Keratinocyte (primary cell): ENCODE data around the gene SH2D4B.

ENCODE experiments used
- EZH2 ChIP-seq: IDR thresholded peaks from one replicate; pipeline ENCODE4 v1.6.1; 2012; ENCODE audit warnings: inconsistent platforms, mild to moderate bottlenecking, low read length, moderate library complexity
- TF ChIP-seq, protein P1 (sequence below), 3 experiments: IDR thresholded peaks in 1 of 3; conservative IDR thresholded peaks in 1 of 3; optimal IDR thresholded peaks in 1 of 3; 2 replicates in 2 of 3; 3 replicates in 1 of 3; pipeline versions ENCODE3 to v1.5.1; 2011; ENCODE audit warnings: low read length in 3 of 3, mild to moderate bottlenecking in 3 of 3, moderate library complexity in 2 of 3, control low read depth in 1 of 3, inconsistent platforms in 1 of 3; ENCODE audit not compliant: insufficient read depth in 2 of 3; ENCODE audit errors: extremely low read depth in 1 of 3

- TF ChIP-seq, protein P1, sequence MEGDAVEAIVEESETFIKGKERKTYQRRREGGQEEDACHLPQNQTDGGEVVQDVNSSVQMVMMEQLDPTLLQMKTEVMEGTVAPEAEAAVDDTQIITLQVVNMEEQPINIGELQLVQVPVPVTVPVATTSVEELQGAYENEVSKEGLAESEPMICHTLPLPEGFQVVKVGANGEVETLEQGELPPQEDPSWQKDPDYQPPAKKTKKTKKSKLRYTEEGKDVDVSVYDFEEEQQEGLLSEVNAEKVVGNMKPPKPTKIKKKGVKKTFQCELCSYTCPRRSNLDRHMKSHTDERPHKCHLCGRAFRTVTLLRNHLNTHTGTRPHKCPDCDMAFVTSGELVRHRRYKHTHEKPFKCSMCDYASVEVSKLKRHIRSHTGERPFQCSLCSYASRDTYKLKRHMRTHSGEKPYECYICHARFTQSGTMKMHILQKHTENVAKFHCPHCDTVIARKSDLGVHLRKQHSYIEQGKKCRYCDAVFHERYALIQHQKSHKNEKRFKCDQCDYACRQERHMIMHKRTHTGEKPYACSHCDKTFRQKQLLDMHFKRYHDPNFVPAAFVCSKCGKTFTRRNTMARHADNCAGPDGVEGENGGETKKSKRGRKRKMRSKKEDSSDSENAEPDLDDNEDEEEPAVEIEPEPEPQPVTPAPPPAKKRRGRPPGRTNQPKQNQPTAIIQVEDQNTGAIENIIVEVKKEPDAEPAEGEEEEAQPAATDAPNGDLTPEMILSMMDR (optimal IDR thresholded peaks at IDR 0.05 in 1 of 3, IDR thresholded peaks at IDR 0.05 in 1 of 3, conservative IDR thresholded peaks at IDR 0.05 in 1 of 3; ENCODE audit: extremely low read depth in 1 of 3, insufficient read depth in 2 of 3, low read length in 3 of 3) = no peak
- no peak for TF ChIP-seq EZH2
Measured at GRCh38 chr10:80519936-80520650, 17.6 kb upstream of the SH2D4B start.
